Measurements from ENCODE around the gene EMC9.

DNA sequence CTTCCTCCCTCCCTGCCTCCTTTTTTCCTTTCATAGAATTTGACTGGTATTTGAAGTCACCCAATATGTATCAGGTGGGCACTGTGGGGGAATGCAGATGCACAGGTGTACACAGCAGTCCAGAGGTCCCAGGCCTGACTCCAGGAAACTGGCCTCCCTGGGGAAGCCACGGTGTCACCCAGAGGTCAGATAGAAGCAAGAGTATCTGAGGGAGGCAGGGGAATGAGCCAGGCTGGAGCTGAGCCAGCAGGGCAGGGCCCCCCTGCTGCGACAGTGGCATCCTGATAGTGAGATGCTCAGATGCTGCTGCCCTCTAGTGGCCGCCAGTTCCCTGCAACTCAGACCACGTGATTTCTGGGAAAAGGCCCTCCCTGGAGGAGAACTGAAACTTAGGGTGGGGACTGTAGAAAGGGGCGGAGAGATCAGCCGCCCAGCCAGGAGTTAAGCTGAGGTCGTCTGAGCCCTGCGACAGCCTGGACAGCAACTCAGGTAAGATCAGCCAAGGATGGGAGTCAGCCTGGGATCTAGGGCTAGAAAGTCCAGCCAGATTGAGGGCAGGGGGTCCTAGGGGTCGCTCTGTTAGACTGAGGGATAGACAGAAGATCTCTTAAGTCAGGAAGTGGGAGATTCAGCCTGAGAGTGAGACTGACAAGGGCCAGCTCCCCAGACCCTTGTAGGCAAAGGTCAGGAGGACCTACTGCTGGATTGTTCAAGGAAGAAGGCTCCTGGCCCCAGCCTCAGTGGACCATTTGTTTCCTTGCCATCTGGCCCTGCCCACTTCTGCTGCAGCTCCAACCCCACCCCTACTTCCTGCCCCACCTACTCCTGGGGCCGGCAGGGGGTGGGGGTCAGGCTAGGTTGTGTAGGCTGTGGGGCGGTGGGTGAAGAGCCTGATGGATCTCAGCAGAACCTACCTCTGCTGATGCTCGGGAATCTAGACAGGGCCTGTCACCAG, 19.7 kb upstream of the EMC9 start, which contains the start of gene IRF9:
- TF ChIP-seq, protein P1, sequence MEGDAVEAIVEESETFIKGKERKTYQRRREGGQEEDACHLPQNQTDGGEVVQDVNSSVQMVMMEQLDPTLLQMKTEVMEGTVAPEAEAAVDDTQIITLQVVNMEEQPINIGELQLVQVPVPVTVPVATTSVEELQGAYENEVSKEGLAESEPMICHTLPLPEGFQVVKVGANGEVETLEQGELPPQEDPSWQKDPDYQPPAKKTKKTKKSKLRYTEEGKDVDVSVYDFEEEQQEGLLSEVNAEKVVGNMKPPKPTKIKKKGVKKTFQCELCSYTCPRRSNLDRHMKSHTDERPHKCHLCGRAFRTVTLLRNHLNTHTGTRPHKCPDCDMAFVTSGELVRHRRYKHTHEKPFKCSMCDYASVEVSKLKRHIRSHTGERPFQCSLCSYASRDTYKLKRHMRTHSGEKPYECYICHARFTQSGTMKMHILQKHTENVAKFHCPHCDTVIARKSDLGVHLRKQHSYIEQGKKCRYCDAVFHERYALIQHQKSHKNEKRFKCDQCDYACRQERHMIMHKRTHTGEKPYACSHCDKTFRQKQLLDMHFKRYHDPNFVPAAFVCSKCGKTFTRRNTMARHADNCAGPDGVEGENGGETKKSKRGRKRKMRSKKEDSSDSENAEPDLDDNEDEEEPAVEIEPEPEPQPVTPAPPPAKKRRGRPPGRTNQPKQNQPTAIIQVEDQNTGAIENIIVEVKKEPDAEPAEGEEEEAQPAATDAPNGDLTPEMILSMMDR (IDR thresholded peaks at IDR 0.05; ENCODE audit: low read depth, low read length, poor library complexity, severe bottlenecking): peak; percentile 97
- no peak for TF ChIP-seq EZH2phosphoT487 (IDR thresholded peaks at IDR 0.05; ENCODE audit: borderline replicate concordance, low read length)

Measured in DOHH2 (cell line).